ENCODE measurements around the gene KRT75.

- TF ChIP-seq CTCF (tag by site-specific recombination; IDR thresholded peaks at IDR 0.05): peak; percentile 19; the same call in 1 of the 2 replicates
- TF ChIP-seq ZNF214 (tag by site-specific recombination; IDR thresholded peaks at IDR 0.05; ENCODE audit: borderline replicate concordance): no peak
- TF ChIP-seq ATF2 (tag by site-specific recombination; IDR thresholded peaks at IDR 0.05; ENCODE audit: low read depth): no peak
- TF ChIP-seq ZSCAN30 (tag by site-specific recombination; IDR thresholded peaks at IDR 0.05): no peak
- no peak for TF ChIP-seq ZIC2 (tag by site-specific recombination; IDR thresholded peaks at IDR 0.05)
- no peak for TF ChIP-seq ZFP37 (tag by site-specific recombination; IDR thresholded peaks at IDR 0.05)
- no peak for TF ChIP-seq ZNF548 (tag by site-specific recombination; IDR thresholded peaks at IDR 0.05)
- TF ChIP-seq HOXA7 (CRISPR knock-in tag; IDR thresholded peaks at IDR 0.05; ENCODE audit: borderline replicate concordance): no peak
- TF ChIP-seq REPIN1 (tag by site-specific recombination; IDR thresholded peaks at IDR 0.05; ENCODE audit: low read depth): no peak
- TF ChIP-seq KLF17 (tag by site-specific recombination; IDR thresholded peaks at IDR 0.05): no peak
- TF ChIP-seq PBX3 (CRISPR knock-in tag; IDR thresholded peaks at IDR 0.05): no peak
- no peak for TF ChIP-seq ZNF529 (tag by site-specific recombination; IDR thresholded peaks at IDR 0.05; ENCODE audit: insufficient replicate concordance)
- TF ChIP-seq YY2 (tag by site-specific recombination; IDR thresholded peaks at IDR 0.05): no peak
Measured at GRCh38 chr12:52380271-52380694, 53.9 kb downstream of the KRT75 start.

Measured in HEK293 (cell line).